Muscle of leg (tissue), 11 donors: ENCODE results near the gene STAT5A. TPM values are rescaled to one million over a fixed set of nuclear protein-coding genes. Genes with fewer than 3 reads are reported as not detected.
"Not testable (repeated sequence)": the region's sequence is repeated elsewhere in the genome, so short reads cannot be mapped to it uniquely, and the experiment has no call there.

Experiments used
- DNase-seq: peaks from one replicate; pipeline ENCODE4 v3.0.0; 2013
- H3K27ac ChIP-seq: one replicate; pipeline ENCODE4 v1.5.1; 2013; ENCODE audit warnings: mild to moderate bottlenecking, low read length, control low read depth
- H3K27me3 ChIP-seq: one replicate; pipeline ENCODE4 v1.6.1; 2013; ENCODE audit warnings: low read length; ENCODE audit not compliant: control insufficient read depth, insufficient read depth
- H3K36me3 ChIP-seq: one replicate; pipeline ENCODE4 v1.6.1; 2013; ENCODE audit warnings: low read length; ENCODE audit not compliant: control insufficient read depth, insufficient read depth
- H3K4me1 ChIP-seq: one replicate; pipeline ENCODE4 v1.6.1; 2013; ENCODE audit warnings: low read length; ENCODE audit not compliant: control insufficient read depth, insufficient read depth
- H3K4me3 ChIP-seq: one replicate; pipeline ENCODE4 v1.5.1; 2013; ENCODE audit warnings: low read length, control low read depth
- H3K9me3 ChIP-seq: replicated peaks from 2 replicates; pipeline ENCODE4 v1.6.1; 2013; ENCODE audit warnings: low read depth, low read length; ENCODE audit not compliant: control insufficient read depth
- WGBS: methylation state at CpG from one replicate; pipeline ENCODE4 v1.1.5; 2013; ENCODE audit warnings: missing lambda C conversion rate; ENCODE audit not compliant: insufficient coverage; 5-methylcytosine and 5-hydroxymethylcytosine counted together
- polyA plus RNA-seq, 8 donors: library from polyadenylated mRNA; unstranded; fragments of 120-200 nt; gene quantifications; one replicate each; pipeline versions ENCODE4 v1.2.1 to v1.2.3, GENCODE V29; 2013; ENCODE audit warnings: inconsistent platforms in 1 of 8, low replicate concordance in 1 of 8; ENCODE audit not compliant: insufficient read length in 8 of 8, insufficient read depth in 1 of 8
- total RNA-seq: library from RNA; stranded (reverse); fragments of 120-200 nt; gene quantifications from one replicate; pipeline ENCODE4 v1.2.4, GENCODE V29; 2013

The STAT5A gene
- total and polyA plus RNA-seq, 9 donors = 12.8 to 20.4 (median 16.4) TPM

DNA sequence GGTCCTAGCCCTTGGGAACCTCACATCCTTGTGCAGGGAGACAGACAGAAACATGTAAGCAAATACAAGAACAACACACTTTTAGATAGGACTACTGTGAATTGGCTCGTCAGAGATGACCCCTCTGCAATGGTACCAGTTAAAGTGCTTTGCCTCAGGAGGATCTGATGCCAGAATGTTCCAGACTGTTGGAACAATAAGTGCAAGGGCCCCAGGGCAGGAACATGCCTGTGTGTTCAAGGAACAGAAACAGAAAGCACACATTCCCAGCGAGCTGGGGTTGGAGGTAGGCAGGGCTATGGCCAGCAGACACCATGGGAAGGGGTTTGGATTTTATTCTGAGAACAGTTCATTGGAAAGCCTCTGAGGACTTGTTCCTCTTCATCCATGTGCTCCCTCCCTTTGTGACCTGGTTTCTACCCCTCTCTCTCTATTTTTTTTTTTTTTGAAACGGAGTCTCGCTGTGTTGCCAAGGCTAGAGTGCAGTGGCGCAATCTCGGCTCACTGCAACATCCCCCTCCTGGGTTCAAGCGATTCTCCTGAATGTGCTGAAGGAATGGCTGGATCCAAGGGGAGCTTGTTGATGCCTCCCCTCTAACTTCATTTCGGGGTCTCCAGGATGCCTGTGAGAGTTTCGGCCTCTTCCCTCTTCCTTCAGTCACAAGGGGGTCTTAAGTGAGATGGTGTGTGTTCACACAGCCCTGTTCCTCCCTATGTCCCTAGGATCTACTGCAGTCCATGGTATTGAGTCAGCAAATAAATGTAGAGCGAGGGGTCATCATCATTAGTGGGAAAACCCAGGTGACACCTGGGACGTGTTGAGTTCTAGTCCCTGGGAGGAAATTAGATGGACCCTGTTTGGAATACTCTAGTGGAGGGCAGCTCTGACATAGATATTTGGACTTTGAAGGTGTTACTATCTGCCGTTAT, 6.4 kb downstream of the STAT5A start:
- peaks cover 35% of the 10 kb centered on the region for H3K36me3 ChIP-seq
- no peaks in the 10 kb centered on the region for H3K9me3 ChIP-seq
- WGBS = 83% methylated on average over 2 of the region's 12 CpGs
- no peak overlapping the region for H3K4me3 ChIP-seq
- no peak overlapping the region for H3K27ac ChIP-seq
- H3K27me3 ChIP-seq = no peaks in the 10 kb centered on the region
- H3K4me1 ChIP-seq = peaks cover 9% of the 10 kb centered on the region
- DNase-seq = no peak

DNA sequence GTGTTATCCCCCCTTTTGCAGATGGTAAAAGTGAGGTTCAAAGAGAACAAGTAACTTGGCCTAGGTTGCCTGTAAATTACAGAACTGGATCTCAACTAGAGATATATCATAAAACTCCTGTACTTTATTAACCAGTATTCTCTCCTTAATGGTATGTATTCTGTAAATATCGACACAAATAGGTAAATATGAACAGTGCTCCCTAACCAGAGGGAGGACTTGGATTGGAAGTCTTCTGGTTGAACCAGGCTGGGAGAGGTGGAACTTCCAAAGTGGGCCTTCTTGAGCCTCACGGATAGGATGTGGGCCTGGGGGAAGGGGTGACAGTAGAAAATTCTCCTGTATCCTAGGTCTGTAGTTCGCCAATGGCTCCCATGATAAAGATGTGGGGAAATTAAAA, 7.7 kb downstream of the STAT5A start:
- peaks cover 38% of the 10 kb centered on the region for H3K36me3 ChIP-seq
- peaks cover 5% of the 10 kb centered on the region for H3K4me1 ChIP-seq
- no CpG with 5 or more reads among the region's 3 CpGs for WGBS

DNA sequence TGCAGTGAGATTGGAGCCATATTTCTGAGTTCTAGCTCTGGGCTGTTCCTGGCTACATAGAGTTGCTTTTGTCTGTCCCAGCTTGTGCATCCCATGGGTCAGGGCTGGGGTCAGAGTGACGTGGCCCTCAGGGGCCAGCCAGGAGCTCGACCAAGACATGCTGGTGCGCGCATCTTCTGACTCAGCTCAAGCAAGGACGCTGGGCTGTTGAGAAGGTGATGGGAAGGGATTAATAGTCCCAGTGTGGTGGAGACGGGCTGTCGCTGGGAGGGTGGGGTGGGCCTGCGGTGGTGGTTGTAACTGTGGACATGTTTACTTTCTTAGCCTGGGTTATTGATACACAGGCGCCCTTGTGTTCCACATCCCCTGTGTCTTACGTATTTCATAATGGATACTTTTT, 9.5 kb downstream of the STAT5A start:
- H3K4me1 ChIP-seq, H3K9me3 ChIP-seq, H3K27me3 ChIP-seq, H3K27ac ChIP-seq, H3K4me3 ChIP-seq, DNase-seq: not testable (repeated sequence)
- H3K36me3 ChIP-seq = peaks cover 54% of the 10 kb centered on the region
- WGBS = no CpG with 5 or more reads among the region's 10 CpGs

More for the DNA sequence above, 7.7 kb downstream of the STAT5A start:
- Histone ChIP-seq H3K9me3 (no peaks in the 10 kb centered on the region), H3K4me3 (no peak overlapping the region), H3K27me3 (no peaks in the 10 kb centered on the region), H3K27ac (no peak overlapping the region)
- no peak for DNase-seq

DNA sequence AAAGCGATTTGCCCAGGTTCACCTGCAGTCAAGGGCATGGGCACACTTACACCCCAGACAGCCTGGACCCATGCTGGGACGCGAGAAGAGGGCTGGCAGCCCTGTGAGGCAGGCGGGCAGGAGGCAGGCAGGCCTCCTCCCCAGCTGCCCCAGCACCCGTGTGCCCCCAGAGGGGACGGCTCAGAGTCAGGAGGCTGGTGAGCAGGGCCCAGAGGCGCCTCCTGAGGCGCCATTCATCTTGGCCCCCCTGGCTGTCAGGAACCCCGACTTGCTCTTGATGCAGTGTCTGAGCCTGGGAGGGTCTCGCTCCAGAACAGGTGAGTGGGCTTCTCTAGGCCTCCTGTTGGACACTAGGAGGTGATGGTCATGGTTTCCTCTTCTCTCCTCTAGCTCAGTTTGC, 11.1 kb downstream of the STAT5A start:
- H3K9me3 ChIP-seq, DNase-seq, H3K27me3 ChIP-seq, H3K4me1 ChIP-seq, H3K27ac ChIP-seq, H3K4me3 ChIP-seq: not testable (repeated sequence)
- peaks cover 62% of the 10 kb centered on the region for H3K36me3 ChIP-seq
- 86% methylated on average over 9 of the region's 10 CpGs for WGBS

DNA sequence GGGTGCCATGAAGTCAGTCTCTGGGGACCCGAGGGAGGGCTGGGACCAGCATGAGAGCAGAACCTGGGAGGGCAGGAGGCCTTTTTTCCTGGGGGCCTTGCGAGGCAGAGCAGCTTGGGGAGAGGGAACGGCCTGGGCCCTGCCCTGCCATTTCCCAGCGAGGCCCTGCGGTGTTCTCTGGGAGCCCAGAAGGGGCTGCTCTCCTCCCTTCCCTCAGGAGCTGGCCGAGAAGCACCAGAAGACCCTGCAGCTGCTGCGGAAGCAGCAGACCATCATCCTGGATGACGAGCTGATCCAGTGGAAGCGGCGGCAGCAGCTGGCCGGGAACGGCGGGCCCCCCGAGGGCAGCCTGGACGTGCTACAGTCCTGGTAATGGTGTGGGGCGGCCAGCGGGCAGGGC, 11.6 kb downstream of the STAT5A start:
- not testable (repeated sequence) for H3K27ac ChIP-seq, H3K27me3 ChIP-seq, H3K4me1 ChIP-seq, H3K4me3 ChIP-seq, H3K9me3 ChIP-seq, DNase-seq
- H3K36me3 ChIP-seq = peaks cover 60% of the 10 kb centered on the region
- no CpG with 5 or more reads among the region's 17 CpGs for WGBS

DNA sequence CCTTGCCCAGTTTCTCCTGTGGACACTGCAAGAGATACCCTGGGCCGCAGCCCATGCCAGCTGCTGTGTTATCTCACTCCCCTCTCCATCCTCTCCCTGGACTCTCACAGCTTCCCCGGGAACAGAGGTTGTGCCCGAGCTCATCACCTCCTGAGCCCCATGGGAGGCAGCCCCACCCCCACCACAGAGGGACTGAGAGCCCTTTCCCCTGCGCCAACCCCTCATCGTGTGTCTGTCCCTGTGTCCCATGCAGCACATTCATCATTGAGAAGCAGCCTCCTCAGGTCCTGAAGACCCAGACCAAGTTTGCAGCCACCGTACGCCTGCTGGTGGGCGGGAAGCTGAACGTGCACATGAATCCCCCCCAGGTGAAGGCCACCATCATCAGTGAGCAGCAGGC, 12.7 kb downstream of the STAT5A start:
- Histone ChIP-seq H3K9me3 (no peaks in the 10 kb centered on the region), H3K36me3 (peaks cover 56% of the 10 kb centered on the region), H3K4me3 (no peak overlapping the region), H3K27ac (no peak overlapping the region), H3K27me3 (no peaks in the 10 kb centered on the region), H3K4me1 (no peaks in the 10 kb centered on the region)
- WGBS = 82% methylated on average over 6 of the region's 9 CpGs
- no peak for DNase-seq

DNA sequence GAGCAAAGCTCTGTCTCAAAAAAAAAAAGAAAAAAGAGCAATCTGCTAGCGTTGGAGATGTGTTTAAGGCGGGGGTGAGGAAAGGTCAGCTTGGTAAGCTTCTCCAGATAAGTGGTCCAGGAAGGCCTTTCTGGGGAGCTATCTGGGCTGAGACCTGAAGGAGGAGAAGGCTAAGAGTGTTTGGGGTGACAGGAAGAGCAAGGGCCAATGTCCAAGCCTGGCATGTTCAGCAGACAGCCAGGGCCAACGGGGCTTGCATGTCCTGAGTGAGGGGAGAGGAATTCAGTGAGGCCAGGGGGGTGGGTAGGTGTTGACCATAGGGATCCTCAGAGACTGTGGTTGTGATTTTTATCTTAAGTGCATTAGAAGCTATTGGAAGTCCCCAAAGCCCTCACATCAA, 15.4 kb downstream of the STAT5A start:
- DNase-seq = no peak
- Histone ChIP-seq H3K9me3 (no peaks in the 10 kb centered on the region), H3K36me3 (peaks cover 67% of the 10 kb centered on the region), H3K4me1 (peaks cover 3% of the 10 kb centered on the region), H3K27ac (no peak overlapping the region), H3K27me3 (no peaks in the 10 kb centered on the region), H3K4me3 (no peak overlapping the region)
- 76% methylated on average over 3 of the region's 3 CpGs for WGBS

DNA sequence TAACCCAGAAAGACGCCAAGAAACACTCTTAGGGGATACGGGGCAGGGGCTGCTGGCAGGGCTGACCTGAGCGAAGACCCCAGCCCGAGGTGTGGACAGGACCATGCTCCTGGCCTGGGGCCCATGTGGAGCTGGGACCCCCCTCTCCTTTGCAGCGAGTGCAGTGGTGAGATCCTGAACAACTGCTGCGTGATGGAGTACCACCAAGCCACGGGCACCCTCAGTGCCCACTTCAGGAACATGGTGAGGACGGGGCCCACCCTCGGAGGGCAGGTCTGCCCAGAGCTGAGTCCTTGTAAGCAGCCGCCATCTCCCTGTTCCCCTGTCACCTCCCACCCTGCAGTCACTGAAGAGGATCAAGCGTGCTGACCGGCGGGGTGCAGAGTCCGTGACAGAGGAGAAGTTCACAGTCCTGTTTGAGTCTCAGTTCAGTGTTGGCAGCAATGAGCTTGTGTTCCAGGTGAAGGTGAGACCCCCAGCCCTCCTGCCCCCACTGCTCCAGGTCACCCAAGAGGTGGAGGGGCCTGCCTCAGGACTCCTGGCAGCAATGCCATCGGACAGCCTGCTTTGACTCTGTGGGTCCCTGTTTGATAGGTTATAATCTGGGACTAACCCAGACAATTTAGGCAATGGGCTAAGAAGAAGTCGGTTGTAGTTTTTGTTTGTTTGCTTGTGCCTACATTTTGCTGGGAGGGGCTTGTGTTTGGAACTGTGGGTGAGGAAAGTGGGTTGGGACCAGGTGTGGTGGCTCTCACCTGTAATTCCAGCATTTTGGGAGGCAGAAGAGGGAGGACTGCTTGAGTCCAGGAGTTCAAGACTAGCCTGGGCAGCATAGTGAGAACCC, 16.1 kb downstream of the STAT5A start:
- H3K9me3 ChIP-seq = no peaks in the 10 kb centered on the region
- peaks cover 3% of the 10 kb centered on the region for H3K4me1 ChIP-seq
- H3K36me3 ChIP-seq = peaks cover 70% of the 10 kb centered on the region
- DNase-seq = no peak
- H3K4me3 ChIP-seq = no peak overlapping the region
- H3K27ac ChIP-seq = no peak overlapping the region
- no peaks in the 10 kb centered on the region for H3K27me3 ChIP-seq
- 97% methylated on average over 15 of the region's 16 CpGs for WGBS

DNA sequence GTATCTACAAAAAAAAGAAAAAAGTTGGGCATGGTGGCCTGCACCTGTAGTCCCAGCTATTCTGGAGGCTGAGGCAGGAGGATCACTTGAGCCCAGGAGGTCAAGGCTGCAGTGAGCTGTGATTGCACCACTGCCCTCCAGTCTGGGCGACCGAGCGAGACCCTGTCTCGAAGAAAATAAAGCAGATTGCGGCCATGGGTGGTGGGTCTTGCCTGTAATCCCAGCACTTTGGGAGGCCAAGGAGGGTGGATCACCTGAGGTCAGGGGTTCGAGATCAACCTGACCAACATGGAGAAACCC, 16.7 kb downstream of the STAT5A start:
- not testable (repeated sequence) for DNase-seq, H3K27ac ChIP-seq, H3K4me1 ChIP-seq, H3K27me3 ChIP-seq, H3K9me3 ChIP-seq, H3K4me3 ChIP-seq
- 88% methylated on average over 1 of the region's 6 CpGs for WGBS
- peaks cover 72% of the 10 kb centered on the region for H3K36me3 ChIP-seq

DNA sequence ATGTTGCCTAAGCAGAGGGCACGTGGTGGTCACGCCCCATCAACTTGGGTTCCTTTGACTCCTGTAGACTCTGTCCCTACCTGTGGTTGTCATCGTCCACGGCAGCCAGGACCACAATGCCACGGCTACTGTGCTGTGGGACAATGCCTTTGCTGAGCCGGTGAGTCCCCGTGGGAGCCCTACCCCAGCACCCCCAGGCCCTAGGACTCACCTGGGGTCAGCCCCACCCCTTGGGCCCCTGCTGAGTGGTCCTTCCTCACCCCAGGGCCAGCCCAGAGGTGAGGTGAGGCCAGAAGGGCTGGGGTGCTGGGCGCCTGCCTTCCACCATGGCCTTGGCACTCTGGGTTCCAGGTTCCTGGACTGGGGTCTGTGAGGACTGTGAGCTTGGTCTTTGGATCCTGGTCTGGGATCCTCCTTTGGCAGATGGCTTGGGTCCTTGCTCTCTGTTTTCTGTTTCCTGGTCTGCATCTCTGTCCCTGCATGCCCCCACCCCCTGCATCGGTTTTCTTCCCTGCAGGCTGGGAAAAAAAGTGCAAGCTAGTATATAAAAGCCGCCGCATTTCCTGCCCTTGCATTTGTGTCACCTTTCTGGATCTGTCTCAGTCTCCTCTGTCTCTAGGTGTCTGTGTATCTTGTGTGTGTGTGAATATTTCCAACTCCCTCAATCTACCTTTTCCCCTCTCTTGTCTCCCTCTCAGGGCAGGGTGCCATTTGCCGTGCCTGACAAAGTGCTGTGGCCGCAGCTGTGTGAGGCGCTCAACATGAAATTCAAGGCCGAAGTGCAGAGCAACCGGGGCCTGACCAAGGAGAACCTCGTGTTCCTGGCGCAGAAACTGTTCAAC, 17.5 kb downstream of the STAT5A start:
- Histone ChIP-seq H3K4me3 (no peak overlapping the region), H3K27ac (no peak overlapping the region), H3K4me1 (peaks cover 10% of the 10 kb centered on the region), H3K9me3 (no peaks in the 10 kb centered on the region), H3K36me3 (peaks cover 76% of the 10 kb centered on the region), H3K27me3 (no peaks in the 10 kb centered on the region)
- 83% methylated on average over 9 of the region's 18 CpGs for WGBS
- DNase-seq = no peak
